Body of pancreas (tissue), 4 donors: Measurements from ENCODE around the gene IQCE.

Experiments used
- CTCF ChIP-seq, 7 experiments: fragments of 450-650 bp in 4 of 7; fragments of 200-600 bp in 3 of 7; sonication (generic) in 3 of 7; IDR thresholded peaks; one replicate each; pipeline ENCODE4 v1.5.1; 2016 to 2019; ENCODE audit warnings: antibody characterized with exemption in 7 of 7
- POLR2A ChIP-seq, 3 donors: fragments of 450-650 bp; IDR thresholded peaks; one replicate each; pipeline ENCODE4 v1.6.1; 2016; ENCODE audit warnings: antibody characterized with exemption in 3 of 3, mild to moderate bottlenecking in 2 of 3

GRCh38 chr7:2554661-2555111 lies 4.1 kb upstream of the IQCE start:
- TF ChIP-seq CTCF (IDR thresholded peaks at IDR 0.05) (no peak), POLR2A (IDR thresholded peaks at IDR 0.05) (no peak)
